GM12878 (cell line): ENCODE measurements around the gene ERC2.

Experiments used
- CTCF ChIP-seq, 3 experiments: IDR thresholded peaks in 2 of 3; conservative IDR thresholded peaks in 1 of 3; 2 replicates each; pipeline ENCODE4 v1.5.1; 2011; ENCODE audit warnings: low read depth in 3 of 3, low read length in 3 of 3, mild to moderate bottlenecking in 3 of 3, control low read depth in 2 of 3, moderate library complexity in 2 of 3, inconsistent platforms in 1 of 3, mixed read lengths in 1 of 3; ENCODE audit not compliant: control insufficient read depth in 2 of 3, insufficient read depth in 1 of 3; ENCODE audit errors: extremely low read depth in 1 of 3
- NR2C1 ChIP-seq: fragments of 450-650 bp; IDR thresholded peaks from 2 replicates; pipeline ENCODE4 v1.6.1; 2017; ENCODE audit warnings: antibody characterized with exemption, mild to moderate bottlenecking, moderate library complexity

DNA sequence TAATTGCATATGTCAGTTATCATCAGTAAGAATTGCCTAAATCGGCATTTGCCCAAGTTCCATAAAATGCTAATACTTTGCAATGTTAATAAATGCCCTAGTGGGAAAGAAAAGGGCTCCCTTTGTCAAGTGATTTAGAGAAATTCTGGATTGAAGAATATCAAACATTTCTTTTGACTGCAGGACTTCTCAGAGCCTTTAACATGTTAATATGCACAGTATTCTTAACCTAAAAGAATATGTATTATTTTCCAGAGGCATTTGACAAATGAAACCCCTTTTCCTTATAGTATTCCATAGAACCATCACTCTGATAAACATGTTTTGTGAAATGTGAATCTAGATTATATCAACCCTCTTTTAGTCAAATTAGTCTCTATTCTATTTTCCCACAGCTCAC, 529.0 kb downstream of the ERC2 start:
- TF ChIP-seq NR2C1 = no peak
- no peak for TF ChIP-seq CTCF (IDR thresholded peaks at IDR 0.05 in 2 of 3, conservative IDR thresholded peaks at IDR 0.05 in 1 of 3; ENCODE audit: control insufficient read depth in 2 of 3, extremely low read depth in 1 of 3, insufficient read depth in 1 of 3, low read depth in 3 of 3, low read length in 3 of 3)
